K562 (cell line): Measurements from ENCODE around the gene TSSK2.

ENCODE experiments used
- COPS2 ChIP-seq: fragments of 450-650 bp; conservative IDR thresholded peaks from 2 replicates; pipeline ENCODE4 v1.6.1; 2016; ENCODE audit warnings: mild to moderate bottlenecking, moderate library complexity
- NFIC ChIP-seq: fragments of 450-650 bp; IDR thresholded peaks from 2 replicates; pipeline ENCODE4 v1.6.1; 2017; ENCODE audit warnings: mild to moderate bottlenecking, inconsistent platforms
- RAD21 ChIP-seq, 2 experiments: fragments of 250-450 bp in 1 of 2; fragments of 450-650 bp in 1 of 2; sonication (Bioruptor Pico) in 1 of 2; formaldehyde crosslinking in 1 of 2; IDR thresholded peaks in 1 of 2; conservative IDR thresholded peaks in 1 of 2; 2 replicates each; pipeline versions ENCODE4 v1.4.0 to v1.8.0; 2020 to 2022; ENCODE audit warnings: mild to moderate bottlenecking in 2 of 2, moderate library complexity in 1 of 2
- SMAD1 ChIP-seq: fragments of 150-350 bp; IDR thresholded peaks from 2 replicates; pipeline ENCODE4 v1.6.1; 2014; ENCODE audit warnings: low read length, low read depth; ENCODE audit not compliant: partially characterized antibody
- USF2 ChIP-seq: sonication (generic); formaldehyde crosslinking; IDR thresholded peaks from 2 replicates; pipeline ENCODE4 v1.5.0; 2020; ENCODE audit warnings: missing genetic modification reagents

GRCh38 chr22:19124377-19124776, 6.7 kb upstream of the TSSK2 start:
- TF ChIP-seq COPS2 (no peak), USF2 (CRISPR knock-in tag) (no peak), NFIC (no peak), RAD21 (CRISPR knock-in tag; conservative IDR thresholded peaks at IDR 0.05 in 1 of 2, IDR thresholded peaks at IDR 0.05 in 1 of 2) (no peak), SMAD1 (no peak)
